Fibroblast of skin of left biceps (primary cell): Measurements from ENCODE around the gene PLA2G4D.

Experiments
- DNase-seq, 2 experiments: peaks; one replicate each; pipeline ENCODE4 v3.0.0-alpha.2; 2013; ENCODE audit warnings: low read depth in 2 of 2

PLA2G4D gene

GRCh38 chr15:42056934-42057798 is 37.2 kb downstream of the PLA2G4D start:
- DNase-seq: peak; percentile 12 to 13

GRCh38 chr15:42053914-42054313 is 40.4 kb downstream of the PLA2G4D start:
- DNase-seq: no peak

GRCh38 chr15:42053010-42053409 is 41.4 kb downstream of the PLA2G4D start:
- DNase-seq: no peak

GRCh38 chr15:42050484-42051255 is 43.7 kb downstream of the PLA2G4D start:
- no peak for DNase-seq

- no peak for DNase-seq
These were observed 45.6 kb downstream of the PLA2G4D start for GRCh38 chr15:42048821-42049200.

GRCh38 chr15:42048080-42048820 is 46.1 kb downstream of the PLA2G4D start:
- no peak for DNase-seq

GRCh38 chr15:42046597-42046996 is 47.8 kb downstream of the PLA2G4D start:
- no peak for DNase-seq

GRCh38 chr15:42045211-42045615 is 49.1 kb downstream of the PLA2G4D start:
- no peak for DNase-seq

GRCh38 chr15:42042602-42043400 is 51.6 kb downstream of the PLA2G4D start:
- no peak for DNase-seq

- no peak for DNase-seq
These were observed 56.0 kb downstream of the PLA2G4D start for GRCh38 chr15:42038401-42038800.

- DNase-seq: no peak
These were observed 56.7 kb downstream of the PLA2G4D start for GRCh38 chr15:42037656-42038055.

GRCh38 chr15:42036966-42037365 is 57.4 kb downstream of the PLA2G4D start:
- no peak for DNase-seq

- DNase-seq: no peak
These were observed 58.1 kb downstream of the PLA2G4D start for GRCh38 chr15:42036112-42036905.

GRCh38 chr15:42035435-42035761 is 59.0 kb downstream of the PLA2G4D start:
- DNase-seq: no peak

- DNase-seq: no peak
These were observed 59.5 kb downstream of the PLA2G4D start for GRCh38 chr15:42034628-42035434.

- no peak for DNase-seq
These were observed 61.0 kb downstream of the PLA2G4D start for GRCh38 chr15:42033214-42033873.

- no peak for DNase-seq
These were observed 61.8 kb downstream of the PLA2G4D start for GRCh38 chr15:42032376-42033213.

GRCh38 chr15:42031198-42031915 is 63.0 kb downstream of the PLA2G4D start:
- no peak for DNase-seq
